Measurements from ENCODE around the gene OSBPL7. TPM values are rescaled to one million over a fixed set of nuclear protein-coding genes. Genes with fewer than 3 reads are reported as not detected.

Gene OSBPL7
- total RNA-seq, 1 donor from 2014 or later = 28.0 TPM

GRCh38 chr17:47811709-47812108, 9.9 kb downstream of the OSBPL7 start:
- Mint-ChIP-seq H3K27me3 (ENCODE audit: unreplicated experiment) (peaks cover 17% of the 10 kb centered on the region), H3K36me3 (ENCODE audit: low read depth, unreplicated experiment) (peaks cover 61% of the 10 kb centered on the region), H3K27ac (ENCODE audit: unreplicated experiment) (no peak overlapping the region), H3K4me3 (ENCODE audit: unreplicated experiment) (peak overlapping the region; percentile 24), H3K9me3 (ENCODE audit: unreplicated experiment) (no peaks in the 10 kb centered on the region), H3K4me1 (ENCODE audit: unreplicated experiment) (peaks cover 2% of the 10 kb centered on the region)
- no peak for DNase-seq (ENCODE audit: low spot score)
- no peak for TF ChIP-seq CTCF (IDR thresholded peaks at IDR 0.05; ENCODE audit: unreplicated experiment)

GRCh38 chr17:47810901-47811635, 10.5 kb downstream of the OSBPL7 start:
- Mint-ChIP-seq H3K27ac (ENCODE audit: unreplicated experiment) (no peak overlapping the region), H3K4me1 (ENCODE audit: unreplicated experiment) (peaks cover 2% of the 10 kb centered on the region), H3K27me3 (ENCODE audit: unreplicated experiment) (peaks cover 17% of the 10 kb centered on the region), H3K4me3 (ENCODE audit: unreplicated experiment) (no peak overlapping the region), H3K9me3 (ENCODE audit: unreplicated experiment) (no peaks in the 10 kb centered on the region), H3K36me3 (ENCODE audit: low read depth, unreplicated experiment) (peaks cover 59% of the 10 kb centered on the region)
- no peak for TF ChIP-seq CTCF (IDR thresholded peaks at IDR 0.05; ENCODE audit: unreplicated experiment)
- no peak for DNase-seq (ENCODE audit: low spot score)

GRCh38 chr17:47810200-47810821, 11.3 kb downstream of the OSBPL7 start:
- DNase-seq (ENCODE audit: low spot score) = no peak

GRCh38 chr17:47808830-47809480, 12.6 kb downstream of the OSBPL7 start:
- TF ChIP-seq CTCF (IDR thresholded peaks at IDR 0.05; ENCODE audit: unreplicated experiment) = no peak

More at GRCh38 chr17:47810200-47810821, 11.3 kb downstream of the OSBPL7 start:
- no peak for TF ChIP-seq CTCF (IDR thresholded peaks at IDR 0.05; ENCODE audit: unreplicated experiment)
- Mint-ChIP-seq H3K9me3 (ENCODE audit: unreplicated experiment) (no peaks in the 10 kb centered on the region), H3K4me1 (ENCODE audit: unreplicated experiment) (peaks cover 2% of the 10 kb centered on the region), H3K4me3 (ENCODE audit: unreplicated experiment) (peak overlapping the region; percentile 57), H3K27me3 (ENCODE audit: unreplicated experiment) (peaks cover 17% of the 10 kb centered on the region), H3K36me3 (ENCODE audit: low read depth, unreplicated experiment) (peaks cover 58% of the 10 kb centered on the region), H3K27ac (ENCODE audit: unreplicated experiment) (no peak overlapping the region)

More at GRCh38 chr17:47808830-47809480, 12.6 kb downstream of the OSBPL7 start:
- no peak for DNase-seq (ENCODE audit: low spot score)
- Mint-ChIP-seq H3K9me3 (ENCODE audit: unreplicated experiment) (no peaks in the 10 kb centered on the region), H3K36me3 (ENCODE audit: low read depth, unreplicated experiment) (peaks cover 55% of the 10 kb centered on the region), H3K4me1 (ENCODE audit: unreplicated experiment) (peaks cover 2% of the 10 kb centered on the region), H3K27ac (ENCODE audit: unreplicated experiment) (no peak overlapping the region), H3K4me3 (ENCODE audit: unreplicated experiment) (no peak overlapping the region), H3K27me3 (ENCODE audit: unreplicated experiment) (peaks cover 15% of the 10 kb centered on the region)

Measured in endothelial cell (in vitro differentiated cells).